ENCODE measurements around the gene TRAK2.
"Not testable (repeated sequence)": the region's sequence is repeated elsewhere in the genome, so short reads cannot be mapped to it uniquely, and the experiment has no call there.

TRAK2 gene

GRCh38 chr2:201414099-201415023 is 36.9 kb downstream of the TRAK2 start:
- DNase-seq (ENCODE audit: low read depth in 3 of 3), result no peak

DNA sequence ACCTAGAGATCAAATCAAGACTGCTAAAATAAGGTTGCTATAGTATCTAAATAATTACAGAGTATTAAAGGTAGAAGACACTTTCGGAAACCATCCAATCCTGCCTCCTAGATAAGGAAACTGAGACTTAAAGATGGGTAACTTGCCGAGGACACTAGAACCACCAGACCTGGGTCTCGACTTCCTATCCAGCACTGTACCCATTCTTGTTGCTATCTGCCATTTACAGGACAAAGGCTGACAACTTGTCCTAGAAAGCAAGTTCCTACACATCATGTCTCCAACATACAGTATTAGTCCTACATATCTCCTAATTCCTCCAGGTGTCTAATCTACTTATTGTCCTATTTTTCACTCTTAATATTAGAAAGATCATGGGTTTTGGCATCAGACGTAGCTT is 37.7 kb downstream of the TRAK2 start:
- DNase-seq (ENCODE audit: low read depth in 3 of 3), result no peak

DNA sequence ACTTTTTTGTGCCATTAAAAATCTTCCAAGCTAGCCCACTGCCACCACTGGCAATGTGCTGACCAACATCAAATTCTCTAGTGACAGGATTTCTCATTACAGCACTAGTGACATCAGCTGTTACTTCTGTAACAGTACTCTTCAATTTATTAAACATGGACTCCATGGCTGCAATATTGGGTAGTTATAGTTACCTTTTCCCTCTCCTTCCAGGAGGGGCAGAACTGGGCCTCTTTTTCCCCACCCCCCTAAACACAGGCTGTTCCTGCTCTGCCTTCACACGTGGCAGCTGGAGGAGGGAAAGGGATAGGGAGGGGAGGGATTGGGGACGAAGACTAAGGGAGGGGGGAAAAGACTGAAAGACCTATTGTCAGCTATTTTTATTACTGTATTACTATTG is 38.1 kb downstream of the TRAK2 start:
- DNase-seq (ENCODE audit: low read depth in 3 of 3), result no peak

DNA sequence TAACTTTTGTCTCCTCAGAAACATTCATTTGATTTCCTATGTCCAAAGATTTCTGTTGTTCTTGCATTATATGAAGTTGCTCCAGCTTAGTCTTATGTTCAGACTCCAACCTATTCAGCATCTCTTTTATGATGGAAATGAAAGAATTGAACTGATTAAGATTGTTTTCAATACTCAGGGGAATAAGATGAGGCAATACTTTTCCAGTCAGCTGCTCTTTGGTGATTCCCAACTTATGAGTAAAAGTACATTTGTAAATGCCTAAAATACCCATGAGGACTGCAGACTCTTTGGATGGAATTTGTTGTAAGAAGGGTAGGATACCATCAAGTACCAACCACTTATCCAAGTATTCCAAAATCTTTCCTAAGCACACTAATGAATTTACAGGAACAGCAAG is 39.8 kb downstream of the TRAK2 start:
- no peak for DNase-seq (ENCODE audit: low read depth in 3 of 3)

DNA sequence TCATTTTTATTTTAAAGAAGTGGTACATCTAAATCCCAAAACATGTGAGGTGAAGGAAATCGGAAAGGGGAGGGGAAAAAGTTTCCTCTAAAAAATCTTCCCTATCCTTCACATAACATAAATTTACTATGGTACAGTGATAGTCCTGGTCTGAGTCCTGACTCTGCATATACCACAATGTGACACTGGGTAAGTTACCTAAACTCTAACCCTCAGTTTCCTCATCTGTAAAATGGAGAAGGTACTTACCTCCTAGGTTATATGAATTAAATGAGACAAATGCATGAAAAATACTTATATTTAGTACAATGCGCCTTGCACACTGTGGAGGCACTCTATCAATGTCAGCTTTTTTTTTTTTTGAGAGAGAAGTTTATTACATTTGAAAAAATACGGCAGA is 42.3 kb downstream of the TRAK2 start:
- DNase-seq (ENCODE audit: low read depth in 3 of 3), result no peak

DNA sequence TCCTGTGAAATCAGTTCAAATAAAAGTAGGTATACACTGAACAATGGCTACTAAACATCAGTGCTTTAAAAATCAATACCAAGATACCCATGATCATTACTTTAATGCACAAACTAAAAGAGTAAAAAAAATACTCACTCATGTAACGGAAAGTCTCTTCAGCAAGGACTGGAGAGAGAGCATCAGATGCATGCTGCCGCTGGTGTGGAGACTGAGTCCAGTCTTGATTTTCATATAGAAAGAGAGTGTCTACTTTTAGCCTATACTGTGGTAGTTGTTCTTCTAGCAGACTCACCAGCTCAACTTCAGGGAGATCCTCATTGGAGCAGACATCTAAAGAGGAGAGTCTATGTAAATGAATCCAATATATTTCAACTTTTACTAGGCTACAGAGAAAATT is 44.0 kb downstream of the TRAK2 start:
- DNase-seq (ENCODE audit: low read depth in 3 of 3), result no peak

GRCh38 chr2:201406077-201406662 is 45.1 kb downstream of the TRAK2 start:
- no peak for DNase-seq (ENCODE audit: low read depth in 3 of 3)

DNA sequence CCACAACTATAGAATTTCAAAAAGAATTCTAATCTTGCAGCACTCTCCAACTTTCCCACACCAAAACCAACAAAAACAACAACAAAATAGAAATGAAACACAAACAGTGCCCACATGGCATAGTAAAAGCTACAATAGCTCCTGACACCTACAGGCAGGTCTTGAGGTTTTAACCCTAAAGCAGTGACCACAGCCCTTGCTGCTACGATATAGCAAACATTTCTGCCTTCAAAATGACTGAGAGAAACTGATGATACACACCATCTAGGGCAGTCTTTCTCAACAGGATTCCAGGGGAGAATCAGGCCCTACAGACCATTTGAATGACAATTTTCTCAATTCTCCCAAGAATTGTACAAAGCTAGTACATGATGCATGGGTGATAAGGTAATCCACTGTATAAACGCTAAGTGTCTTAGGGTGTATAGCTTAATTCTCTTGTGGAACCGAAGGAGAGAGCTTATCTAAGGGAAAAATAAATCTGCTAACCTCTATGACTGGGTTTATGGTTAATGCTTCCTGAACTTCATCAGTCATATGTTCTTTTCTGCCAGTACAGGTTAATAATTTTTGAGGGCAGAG is 46.5 kb downstream of the TRAK2 start:
- DNase-seq (ENCODE audit: low read depth in 3 of 3), result no peak

- no peak for DNase-seq (ENCODE audit: low read depth in 3 of 3)
These were observed 47.4 kb downstream of the TRAK2 start for GRCh38 chr2:201403880-201404279.

DNA sequence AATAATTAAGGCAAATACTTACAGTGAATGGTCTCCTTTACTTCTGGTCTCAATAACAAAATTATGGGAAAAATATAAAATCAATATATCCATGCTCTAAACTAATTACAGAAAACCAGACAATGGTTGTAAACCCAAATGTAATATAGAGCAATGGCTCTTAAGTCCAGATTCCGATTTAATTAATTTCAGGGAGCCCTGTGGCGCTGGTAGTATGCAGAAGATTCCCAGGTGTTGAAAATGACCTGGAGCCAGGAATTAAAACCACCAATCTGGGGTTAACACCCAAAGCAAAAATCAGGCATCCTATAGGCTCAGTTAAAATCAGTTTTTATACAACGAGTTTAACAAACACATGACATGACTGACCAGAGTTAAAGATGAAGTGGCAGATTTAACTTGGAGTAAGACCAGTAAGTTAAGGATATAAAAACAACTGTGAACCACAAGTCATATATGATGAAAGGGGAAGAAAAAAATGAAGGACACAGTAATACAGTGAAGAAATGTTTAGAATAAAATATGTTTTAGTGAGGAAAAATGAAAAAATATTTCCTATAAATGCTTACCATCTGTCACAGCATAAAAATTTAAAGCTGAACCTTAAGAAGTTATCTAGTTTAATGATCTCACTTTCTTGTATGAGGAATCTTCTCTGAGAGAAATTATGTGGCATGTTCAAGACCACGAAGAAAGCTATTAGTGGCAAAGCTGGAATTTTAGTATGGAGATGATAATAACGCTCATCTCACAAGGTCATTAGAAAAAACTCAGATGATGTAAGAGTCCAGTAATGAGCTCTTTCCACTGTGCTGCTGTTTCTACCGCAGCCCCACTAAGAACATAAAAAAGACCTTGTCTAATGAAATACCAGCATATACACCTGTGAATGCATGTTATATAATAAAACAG is 48.4 kb downstream of the TRAK2 start:
- DNase-seq (ENCODE audit: low read depth in 3 of 3), result no peak

DNA sequence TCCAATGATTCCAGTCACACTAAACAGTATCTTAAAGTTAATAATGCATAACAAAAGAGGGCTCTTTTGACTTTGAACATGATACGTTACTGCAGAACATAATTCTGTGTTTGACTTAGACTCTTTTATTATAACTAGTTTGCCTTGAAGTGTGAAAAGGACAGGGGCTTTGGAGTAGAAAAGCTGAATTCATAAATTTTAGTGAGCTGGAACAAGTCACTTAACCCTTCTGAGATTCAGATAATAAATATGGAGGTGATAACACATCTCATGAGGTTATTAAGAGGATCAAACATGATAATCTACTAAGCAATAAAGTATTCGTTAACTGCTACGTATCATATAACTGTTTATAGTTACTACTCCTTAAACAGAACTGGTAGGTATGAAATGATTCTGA is 49.4 kb downstream of the TRAK2 start:
- DNase-seq (ENCODE audit: low read depth in 3 of 3), result no peak

DNA sequence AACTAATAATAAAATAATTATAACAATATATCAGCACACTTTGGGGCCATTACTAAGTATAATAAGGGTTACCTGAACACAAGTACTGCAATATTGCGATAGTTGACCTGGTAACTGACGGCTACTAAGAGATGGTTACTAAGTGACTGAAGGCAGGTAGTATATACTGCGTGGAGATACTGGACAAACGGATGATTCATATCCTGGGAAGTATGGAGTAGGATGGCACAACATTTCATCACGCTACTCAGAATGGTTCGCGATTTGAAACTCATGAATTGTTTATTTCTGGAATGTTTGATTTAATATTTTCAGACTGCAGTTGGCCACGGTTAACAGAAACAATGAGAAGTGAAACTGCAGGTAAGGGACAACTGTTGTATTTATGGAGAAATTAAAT is 54.7 kb downstream of the TRAK2 start:
- no peak for DNase-seq (ENCODE audit: low read depth in 3 of 3)

DNA sequence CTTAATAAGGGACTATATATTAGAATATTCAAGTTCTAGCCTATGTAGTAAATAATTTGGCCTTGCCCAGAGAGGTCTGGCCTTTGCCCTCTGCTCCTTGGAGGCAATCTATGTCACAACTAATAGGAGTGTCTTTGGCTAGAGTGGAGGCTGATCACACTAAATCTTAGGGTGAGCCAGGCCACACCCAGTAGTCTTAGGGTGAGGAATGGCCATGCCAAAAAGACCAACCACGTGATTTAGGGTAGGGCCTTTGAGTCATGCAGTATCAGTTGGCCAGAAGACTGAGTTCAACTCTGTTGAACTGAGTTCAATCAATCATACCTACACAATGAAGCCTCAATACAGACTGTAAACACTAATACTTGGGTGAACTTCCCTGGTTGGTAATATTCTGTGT is 68.1 kb downstream of the TRAK2 start:
- no peak for DNase-seq (ENCODE audit: low read depth in 3 of 3)

- DNase-seq (ENCODE audit: low read depth in 3 of 3), result no peak
These were observed 72.5 kb downstream of the TRAK2 start for GRCh38 chr2:201378496-201379397.

DNA sequence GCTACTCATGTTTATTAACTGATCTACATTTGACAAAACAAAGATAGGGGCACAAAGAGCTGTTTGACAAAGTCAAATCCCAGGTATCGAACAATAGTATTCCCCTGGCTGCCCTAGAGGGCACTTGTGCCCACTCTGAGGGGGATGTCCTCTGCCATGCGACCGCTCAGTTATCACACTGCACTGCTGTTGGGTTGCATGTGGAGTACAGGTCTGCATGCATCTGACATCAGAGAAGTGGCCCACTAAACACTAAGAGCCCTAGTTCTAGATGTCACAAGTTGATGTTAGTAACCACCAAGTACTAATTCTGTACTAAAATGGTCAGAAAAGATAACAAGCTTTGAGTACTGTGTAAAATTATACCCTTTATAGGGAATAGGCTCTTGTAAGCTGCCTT is 74.0 kb downstream of the TRAK2 start:
- no peak for DNase-seq (ENCODE audit: low read depth in 3 of 3)

DNA sequence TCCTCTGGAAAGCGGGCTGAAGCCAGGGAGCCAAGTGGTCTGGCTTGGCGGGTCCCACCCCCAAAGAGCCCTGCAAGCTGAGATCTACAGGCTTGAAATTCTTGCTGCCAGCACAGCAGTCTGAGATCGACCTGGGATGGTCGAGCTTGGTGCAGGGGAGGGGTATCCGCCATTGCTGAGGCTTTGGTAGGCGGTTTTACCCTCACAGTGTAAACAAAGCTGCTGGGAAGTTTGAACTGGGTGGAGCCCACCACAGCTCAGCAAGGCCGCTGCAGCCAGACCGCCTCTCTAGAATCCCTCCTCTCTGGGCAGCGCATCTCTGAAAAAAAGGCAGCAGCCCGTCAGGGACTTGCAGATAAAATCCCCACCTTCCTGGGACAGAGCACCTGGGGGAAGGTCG is 81.5 kb downstream of the TRAK2 start:
- no peak for DNase-seq (ENCODE audit: low read depth in 3 of 3)

DNA sequence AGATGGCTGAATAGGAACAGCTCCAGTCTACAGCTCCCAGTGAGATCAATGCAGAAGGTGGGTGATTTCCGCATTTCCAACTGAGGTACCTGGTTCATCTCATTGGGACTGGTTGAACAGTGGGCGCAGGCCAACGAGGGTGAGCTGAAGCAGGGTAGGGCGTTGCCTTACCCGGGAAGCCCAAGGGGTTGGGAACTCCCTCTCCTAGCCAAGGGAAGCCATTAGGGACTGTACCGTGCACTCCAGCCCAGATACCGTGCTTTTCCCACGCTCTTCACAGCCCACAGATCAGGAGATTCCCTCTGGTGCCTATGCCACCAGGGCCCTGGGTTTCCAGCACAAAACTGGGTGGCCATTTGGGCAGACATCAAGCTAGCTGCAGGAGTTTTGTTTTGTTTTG is 81.9 kb downstream of the TRAK2 start:
- DNase-seq (ENCODE audit: low read depth in 3 of 3), result not testable (repeated sequence)

- no peak for DNase-seq (ENCODE audit: low read depth in 3 of 3)
These were observed 85.1 kb downstream of the TRAK2 start for GRCh38 chr2:201366146-201366545.

DNA sequence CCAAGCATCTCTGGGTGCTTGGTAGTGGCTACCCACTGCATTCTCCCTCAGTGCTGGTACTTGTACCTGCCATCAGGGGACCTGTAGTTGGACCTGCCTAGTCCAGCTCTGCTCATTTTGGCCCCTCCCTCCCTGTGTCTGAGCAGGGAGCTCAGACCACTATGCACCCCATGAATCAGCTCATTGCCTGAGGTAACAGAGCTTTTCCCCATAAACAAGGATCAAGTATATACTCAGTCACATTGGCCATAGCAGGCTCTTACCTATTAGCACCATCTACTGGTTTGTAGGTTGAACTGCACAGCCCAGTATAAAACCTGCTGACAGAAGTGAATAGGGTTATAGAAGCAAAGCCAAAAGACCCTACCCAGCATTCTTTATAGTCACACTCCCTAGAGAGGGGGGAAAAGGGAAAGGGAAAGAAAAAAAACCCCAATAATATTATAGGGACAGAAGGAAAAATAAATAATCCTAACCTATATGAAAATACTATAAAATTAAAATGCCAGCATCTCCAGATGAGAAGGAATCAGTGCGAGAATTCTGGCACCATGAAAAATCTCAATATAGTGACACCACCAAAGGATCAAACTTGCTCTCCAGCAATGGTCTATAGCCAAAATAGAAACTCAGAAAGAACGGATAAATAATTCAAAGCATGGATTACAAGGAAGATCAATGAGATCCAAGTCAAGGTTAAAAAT is 87.2 kb downstream of the TRAK2 start:
- DNase-seq (ENCODE audit: low read depth in 3 of 3), result no peak

- no peak for DNase-seq (ENCODE audit: low read depth in 3 of 3)
These were observed 88.9 kb downstream of the TRAK2 start for GRCh38 chr2:201362396-201362795.

Data from stimulated activated CD4-positive, alpha-beta T cell treated with anti-CD3 and anti-CD28 coated beads, TNF-alpha, amount 100 ng/mL, for 4 hours (primary cell).